GM19452 (cell line): ENCODE data around the gene UBE2D2.
A peak's percentile ranks its signal among the peaks of the same experiment; 100 is the strongest.

Source experiments
- ATAC-seq: cut with Tn5 transposase; IDR thresholded peaks from one replicate; pipeline ENCODE4 v1.9.1; 2021; ENCODE audit not compliant: unreplicated experiment

UBE2D2 gene

GRCh38 chr5:139635191-139635590, 74.1 kb downstream of the UBE2D2 start:
- ATAC-seq: no peak

GRCh38 chr5:139635606-139636206, 74.6 kb downstream of the UBE2D2 start:
- no peak for ATAC-seq

GRCh38 chr5:139636207-139636792, 75.2 kb downstream of the UBE2D2 start:
- peak; percentile 75 for ATAC-seq

GRCh38 chr5:139636975-139637408, 75.9 kb downstream of the UBE2D2 start:
- ATAC-seq: no peak

GRCh38 chr5:139637438-139638089, 76.4 kb downstream of the UBE2D2 start:
- peak; percentile 28 for ATAC-seq

- ATAC-seq: no peak
These were observed 77.1 kb downstream of the UBE2D2 start for GRCh38 chr5:139638090-139638735.

GRCh38 chr5:139638736-139639618, 77.8 kb downstream of the UBE2D2 start:
- ATAC-seq: no peak

- ATAC-seq: no peak
These were observed 78.7 kb downstream of the UBE2D2 start for GRCh38 chr5:139639619-139640380.

GRCh38 chr5:139640421-139641115, 79.4 kb downstream of the UBE2D2 start:
- ATAC-seq: no peak

GRCh38 chr5:139641116-139642080, 80.3 kb downstream of the UBE2D2 start:
- no peak for ATAC-seq

- ATAC-seq: no peak
These were observed 81.1 kb downstream of the UBE2D2 start for GRCh38 chr5:139642213-139642612.

- no peak for ATAC-seq
These were observed 82.0 kb downstream of the UBE2D2 start for GRCh38 chr5:139642891-139643871.

- no peak for ATAC-seq
These were observed 82.9 kb downstream of the UBE2D2 start for GRCh38 chr5:139644001-139644456.

GRCh38 chr5:139644646-139645429, 83.7 kb downstream of the UBE2D2 start:
- no peak for ATAC-seq

GRCh38 chr5:139645430-139645871, 84.3 kb downstream of the UBE2D2 start:
- no peak for ATAC-seq

- no peak for ATAC-seq
These were observed 85.0 kb downstream of the UBE2D2 start for GRCh38 chr5:139646111-139646510.
